ENCODE results near the gene MNS1.
"Not testable (repeated sequence)": the region's sequence is repeated elsewhere in the genome, so short reads cannot be mapped to it uniquely, and the experiment has no call there.

Gene MNS1

GRCh38 chr15:56445746-56446145 lies 19.2 kb downstream of the MNS1 start:
- DNase-seq = no peak

- no peak for DNase-seq
These were observed 22.6 kb downstream of the MNS1 start for GRCh38 chr15:56442354-56442753.

GRCh38 chr15:56440214-56440770 lies 24.6 kb downstream of the MNS1 start:
- no peak for DNase-seq

GRCh38 chr15:56432304-56432703 lies 32.6 kb downstream of the MNS1 start:
- DNase-seq = no peak

GRCh38 chr15:56428821-56429458 lies 36.0 kb downstream of the MNS1 start:
- DNase-seq = no peak

GRCh38 chr15:56425976-56426375 lies 39.0 kb downstream of the MNS1 start:
- no peak for DNase-seq

GRCh38 chr15:56425276-56425675 lies 39.7 kb downstream of the MNS1 start:
- DNase-seq = no peak

GRCh38 chr15:56413114-56413733 lies 51.7 kb downstream of the MNS1 start:
- not testable (repeated sequence) for DNase-seq

- DNase-seq = no peak
These were observed 53.7 kb downstream of the MNS1 start for GRCh38 chr15:56411122-56411749.

- DNase-seq = no peak
These were observed 54.2 kb downstream of the MNS1 start for GRCh38 chr15:56410721-56411120.

GRCh38 chr15:56399209-56399608 lies 65.7 kb downstream of the MNS1 start:
- not testable (repeated sequence) for DNase-seq

GRCh38 chr15:56397325-56397724 lies 67.6 kb downstream of the MNS1 start:
- not testable (repeated sequence) for DNase-seq

GRCh38 chr15:56394909-56395308 lies 70.0 kb downstream of the MNS1 start:
- no peak for DNase-seq

GRCh38 chr15:56393277-56393676 lies 71.7 kb downstream of the MNS1 start:
- no peak for DNase-seq

GRCh38 chr15:56390739-56391267 lies 74.1 kb downstream of the MNS1 start:
- no peak for DNase-seq

- no peak for DNase-seq
These were observed 79.0 kb downstream of the MNS1 start for GRCh38 chr15:56385908-56386307.

- no peak for DNase-seq
These were observed 81.9 kb downstream of the MNS1 start for GRCh38 chr15:56383010-56383409.
